ENCODE results near the gene CTBP2. TPM values are rescaled to one million over a fixed set of nuclear protein-coding genes. Genes with fewer than 3 reads are reported as not detected.
"Not testable (repeated sequence)": the region's sequence is repeated elsewhere in the genome, so short reads cannot be mapped to it uniquely, and the experiment has no call there.

Gene CTBP2
- total and polyA plus RNA-seq, 4 donors, result 3.4 to 59.2 (median 5.5) TPM

GRCh38 chr10:124989526-124989925 is 170.8 kb downstream of the CTBP2 start:
- no peaks in the 10 kb centered on the region for H3K9me3 ChIP-seq (ENCODE audit: control insufficient read depth in 4 of 4, low read length in 3 of 4)
- H3K9ac ChIP-seq (ENCODE audit: low read depth in 1 of 2, low read length in 2 of 2), result no peak overlapping the region
- no peak overlapping the region for H3K27ac ChIP-seq (ENCODE audit: low read depth in 1 of 2, low read length in 2 of 2)
- H3K4me1 ChIP-seq (ENCODE audit: control insufficient read depth in 4 of 4, insufficient read depth in 4 of 4, low read length in 3 of 4), result peaks cover 4 to 38% (median 29%) of the 10 kb centered on the region in 4 donors
- H3K27me3 ChIP-seq (ENCODE audit: control insufficient read depth in 4 of 4, insufficient read depth in 4 of 4, low read length in 3 of 4), result no peaks in the 10 kb centered on the region
- no peak overlapping the region for H3K4me3 ChIP-seq (ENCODE audit: low read depth in 1 of 3, low read length in 3 of 3)
- H3K36me3 ChIP-seq (ENCODE audit: control insufficient read depth in 4 of 4, insufficient read depth in 3 of 4, low read depth in 1 of 4, low read length in 3 of 4), result peaks cover 3 to 9% (median 7%) of the 10 kb centered on the region in 4 donors
- 92% methylated on average over 10 of the region's 10 CpGs for WGBS
- DNase-seq (ENCODE audit: low spot score), result no peak
- TF ChIP-seq, protein P1, sequence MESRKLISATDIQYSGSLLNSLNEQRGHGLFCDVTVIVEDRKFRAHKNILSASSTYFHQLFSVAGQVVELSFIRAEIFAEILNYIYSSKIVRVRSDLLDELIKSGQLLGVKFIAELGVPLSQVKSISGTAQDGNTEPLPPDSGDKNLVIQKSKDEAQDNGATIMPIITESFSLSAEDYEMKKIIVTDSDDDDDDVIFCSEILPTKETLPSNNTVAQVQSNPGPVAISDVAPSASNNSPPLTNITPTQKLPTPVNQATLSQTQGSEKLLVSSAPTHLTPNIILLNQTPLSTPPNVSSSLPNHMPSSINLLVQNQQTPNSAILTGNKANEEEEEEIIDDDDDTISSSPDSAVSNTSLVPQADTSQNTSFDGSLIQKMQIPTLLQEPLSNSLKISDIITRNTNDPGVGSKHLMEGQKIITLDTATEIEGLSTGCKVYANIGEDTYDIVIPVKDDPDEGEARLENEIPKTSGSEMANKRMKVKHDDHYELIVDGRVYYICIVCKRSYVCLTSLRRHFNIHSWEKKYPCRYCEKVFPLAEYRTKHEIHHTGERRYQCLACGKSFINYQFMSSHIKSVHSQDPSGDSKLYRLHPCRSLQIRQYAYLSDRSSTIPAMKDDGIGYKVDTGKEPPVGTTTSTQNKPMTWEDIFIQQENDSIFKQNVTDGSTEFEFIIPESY (IDR thresholded peaks at IDR 0.05), result no peak
- TF ChIP-seq JUND (IDR thresholded peaks at IDR 0.05), result no peak

DNA sequence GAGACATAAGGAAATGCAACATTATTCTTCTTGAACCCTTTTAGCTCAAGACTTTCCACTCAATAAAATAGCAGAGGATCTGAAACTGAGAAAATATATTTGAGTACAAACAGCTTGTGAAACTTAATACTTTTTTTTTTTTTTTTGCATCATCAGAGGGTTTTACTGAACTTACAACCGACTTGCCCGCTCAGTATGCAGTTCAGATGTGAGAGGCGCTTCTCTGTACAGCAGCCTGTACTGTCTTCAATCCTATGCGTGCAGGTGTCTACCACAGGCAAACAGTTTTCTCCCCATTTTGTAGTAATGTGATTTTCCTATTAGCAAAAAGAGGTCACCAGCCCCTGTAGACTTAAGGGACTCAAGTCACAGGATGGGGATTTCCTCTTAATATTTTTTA is 171.6 kb downstream of the CTBP2 start:
- DNase-seq (ENCODE audit: low spot score); H3K27me3 ChIP-seq (ENCODE audit: control insufficient read depth in 4 of 4, insufficient read depth in 4 of 4, low read length in 3 of 4); H3K9ac ChIP-seq (ENCODE audit: low read depth in 1 of 2, low read length in 2 of 2); H3K4me3 ChIP-seq (ENCODE audit: low read depth in 1 of 3, low read length in 3 of 3); H3K36me3 ChIP-seq (ENCODE audit: control insufficient read depth in 4 of 4, insufficient read depth in 3 of 4, low read depth in 1 of 4, low read length in 3 of 4); H3K9me3 ChIP-seq (ENCODE audit: control insufficient read depth in 4 of 4, low read length in 3 of 4); H3K27ac ChIP-seq (ENCODE audit: low read depth in 1 of 2, low read length in 2 of 2): not testable (repeated sequence)
- 86% methylated on average over 4 of the region's 4 CpGs for WGBS
- peaks cover 8 to 45% (median 34%) of the 10 kb centered on the region in 4 donors for H3K4me1 ChIP-seq (ENCODE audit: control insufficient read depth in 4 of 4, insufficient read depth in 4 of 4, low read length in 3 of 4)

DNA sequence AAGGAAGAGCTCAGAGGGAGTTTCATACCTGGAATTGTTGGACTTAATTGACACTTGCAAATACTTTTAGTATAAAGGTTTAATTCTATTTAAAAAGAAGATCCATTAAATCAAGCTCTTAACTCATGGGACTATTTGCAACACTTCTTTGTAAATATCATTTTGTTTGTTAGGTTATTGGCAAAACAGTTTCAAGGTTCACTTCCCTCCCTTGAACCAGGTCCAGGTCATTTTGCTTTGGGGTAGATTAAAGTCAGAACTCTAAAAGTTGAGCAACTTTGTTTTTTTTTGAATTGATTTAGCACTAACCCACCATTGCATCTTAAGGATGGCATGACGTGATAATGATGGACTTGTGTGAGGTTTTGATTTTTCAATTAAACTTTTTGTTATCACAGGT is 172.6 kb downstream of the CTBP2 start:
- H3K4me1 ChIP-seq (ENCODE audit: control insufficient read depth in 4 of 4, insufficient read depth in 4 of 4, low read length in 3 of 4), result peaks cover 8 to 54% (median 43%) of the 10 kb centered on the region in 4 donors
- no peak overlapping the region for H3K4me3 ChIP-seq (ENCODE audit: low read depth in 1 of 3, low read length in 3 of 3)
- TF ChIP-seq RAD21 (IDR thresholded peaks at IDR 0.05) (peak; percentile 40 to 44), FOXA1 (IDR thresholded peaks at IDR 0.05) (peak; percentile 65), NR2F2 (IDR thresholded peaks at IDR 0.05) (no peak), FOXA2 (IDR thresholded peaks at IDR 0.05) (peak; percentile 63), MAX (IDR thresholded peaks at IDR 0.05) (no peak), HNF4A (conservative IDR thresholded peaks at IDR 0.05) (peak; percentile 89), EGR1 (IDR thresholded peaks at IDR 0.05; ENCODE audit: low read depth in 2 of 2) (peak in 1 of 2 donors; percentile 50), YY1 (IDR thresholded peaks at IDR 0.05) (peak; percentile 79), JUND (IDR thresholded peaks at IDR 0.05) (peak; percentile 66 to 69), SP1 (IDR thresholded peaks at IDR 0.05) (peak; percentile 72), CTCF (IDR thresholded peaks at IDR 0.05; ENCODE audit: low read depth, low read length, missing input control) (no peak), RXRA (IDR thresholded peaks at IDR 0.05) (peak; percentile 88 to 89), HNF4G (IDR thresholded peaks at IDR 0.05) (peak; percentile 65), REST (IDR thresholded peaks at IDR 0.05) (peak; percentile 26), GABPA (IDR thresholded peaks at IDR 0.05 in 1 of 2, conservative IDR thresholded peaks at IDR 0.05 in 1 of 2) (no peak), TAF1 (conservative IDR thresholded peaks at IDR 0.05) (no peak)
- TF ChIP-seq, protein P2, sequence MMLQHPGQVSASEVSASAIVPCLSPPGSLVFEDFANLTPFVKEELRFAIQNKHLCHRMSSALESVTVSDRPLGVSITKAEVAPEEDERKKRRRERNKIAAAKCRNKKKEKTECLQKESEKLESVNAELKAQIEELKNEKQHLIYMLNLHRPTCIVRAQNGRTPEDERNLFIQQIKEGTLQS (IDR thresholded peaks at IDR 0.05), result peak; percentile 15
- TF ChIP-seq, protein P1 (IDR thresholded peaks at IDR 0.05), result no peak
- no peak overlapping the region for H3K9ac ChIP-seq (ENCODE audit: low read depth in 1 of 2, low read length in 2 of 2)
- H3K36me3 ChIP-seq (ENCODE audit: control insufficient read depth in 4 of 4, insufficient read depth in 3 of 4, low read depth in 1 of 4, low read length in 3 of 4), result peaks cover 3 to 13% (median 5%) of the 10 kb centered on the region in 4 donors
- H3K27ac ChIP-seq (ENCODE audit: low read depth in 1 of 2, low read length in 2 of 2), result peak overlapping the region; percentile 86 to 87
- DNase-seq (ENCODE audit: low spot score), result no peak
- 36% methylated on average over 1 of the region's 1 CpG for WGBS
- no peaks in the 10 kb centered on the region for H3K9me3 ChIP-seq (ENCODE audit: control insufficient read depth in 4 of 4, low read length in 3 of 4)
- no peaks in the 10 kb centered on the region for H3K27me3 ChIP-seq (ENCODE audit: control insufficient read depth in 4 of 4, insufficient read depth in 4 of 4, low read length in 3 of 4)
